GM12864 (cell line): ENCODE data around the gene PATZ1.

Source experiments
- DNase-seq: peaks from one replicate; pipeline ENCODE4 v3.0.0-alpha.2; 2011; ENCODE audit warnings: low read depth
- H3K4me3 ChIP-seq: 2 replicates; pipeline ENCODE4 v1.5.1; 2011; ENCODE audit warnings: mild to moderate bottlenecking, low read depth, low read length, control low read depth
- CTCF ChIP-seq: IDR thresholded peaks from 2 replicates; pipeline ENCODE4 v1.5.1; 2011; ENCODE audit warnings: low read depth, mild to moderate bottlenecking, moderate library complexity, low read length, control low read depth, inconsistent platforms; ENCODE audit errors: missing control alignments

PATZ1 gene

GRCh38 chr22:31279327-31279669 is 66.8 kb downstream of the PATZ1 start:
- DNase-seq = no peak
- no peak for TF ChIP-seq CTCF
- H3K4me3 ChIP-seq = no peak overlapping the region

GRCh38 chr22:31278626-31279326 is 67.4 kb downstream of the PATZ1 start:
- TF ChIP-seq CTCF = no peak
- H3K4me3 ChIP-seq = no peak overlapping the region

DNA sequence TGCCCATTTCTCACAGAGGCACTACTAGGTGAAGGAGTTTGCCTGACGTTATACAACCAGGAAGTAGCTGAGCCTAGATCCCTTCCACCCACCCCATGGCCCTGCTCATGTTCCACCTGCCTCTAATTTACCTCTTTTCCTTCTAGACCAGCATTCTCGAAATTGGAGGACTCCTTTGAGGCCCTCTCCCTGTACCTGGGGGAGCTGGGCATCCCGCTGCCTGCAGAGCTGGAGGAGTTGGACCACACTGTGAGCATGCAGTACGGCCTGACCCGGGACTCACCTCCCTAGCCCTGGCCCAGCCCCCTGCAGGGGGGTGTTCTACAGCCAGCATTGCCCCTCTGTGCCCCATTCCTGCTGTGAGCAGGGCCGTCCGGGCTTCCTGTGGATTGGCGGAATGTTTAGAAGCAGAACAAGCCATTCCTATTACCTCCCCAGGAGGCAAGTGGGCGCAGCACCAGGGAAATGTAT is 68.0 kb downstream of the PATZ1 start:
- H3K4me3 ChIP-seq = no peak overlapping the region
- TF ChIP-seq CTCF = no peak
- DNase-seq = no peak

More at GRCh38 chr22:31278626-31279326, 67.4 kb downstream of the PATZ1 start:
- no peak for DNase-seq

GRCh38 chr22:31277741-31278140 is 68.4 kb downstream of the PATZ1 start:
- no peak for DNase-seq
- H3K4me3 ChIP-seq = no peak overlapping the region
- no peak for TF ChIP-seq CTCF

GRCh38 chr22:31276426-31277167 is 69.5 kb downstream of the PATZ1 start:
- DNase-seq = no peak
- H3K4me3 ChIP-seq = no peak overlapping the region
- no peak for TF ChIP-seq CTCF
